AG04449 (cell line): ENCODE measurements around the gene TMEM9.

Source experiments
- CTCF ChIA-PET: fragments of 350-600 bp; formaldehyde crosslinking; extraction: SDS; loops from one replicate; lab custom pipeline; 2021; ENCODE audit warnings: antibody characterized with exemption; lab: Yijun Ruan, JAX
- POLR2A ChIA-PET: fragments of 400-600, 350-600 bp; formaldehyde crosslinking; extraction: SDS; loops from one replicate; lab custom pipeline; 2020; ENCODE audit warnings: antibody characterized with exemption, inconsistent platforms; lab: Yijun Ruan, JAX
- DNase-seq: peaks from one replicate; pipeline ENCODE4 v3.0.0-alpha.2; 2010; ENCODE audit warnings: low read depth, low spot score
- H3K4me3 ChIP-seq: 2 replicates; pipeline ENCODE4 v1.5.1; 2011; ENCODE audit warnings: low read depth, mild to moderate bottlenecking, control low read depth, low read length
- TF ChIP-seq, protein P1 (sequence below): IDR thresholded peaks from one replicate; pipeline ENCODE4 v1.5.1; 2011; ENCODE audit warnings: mild to moderate bottlenecking, moderate library complexity, low read length, control low read depth, inconsistent platforms; ENCODE audit not compliant: insufficient read depth; ENCODE audit errors: missing control alignments

TMEM9 gene

DNA sequence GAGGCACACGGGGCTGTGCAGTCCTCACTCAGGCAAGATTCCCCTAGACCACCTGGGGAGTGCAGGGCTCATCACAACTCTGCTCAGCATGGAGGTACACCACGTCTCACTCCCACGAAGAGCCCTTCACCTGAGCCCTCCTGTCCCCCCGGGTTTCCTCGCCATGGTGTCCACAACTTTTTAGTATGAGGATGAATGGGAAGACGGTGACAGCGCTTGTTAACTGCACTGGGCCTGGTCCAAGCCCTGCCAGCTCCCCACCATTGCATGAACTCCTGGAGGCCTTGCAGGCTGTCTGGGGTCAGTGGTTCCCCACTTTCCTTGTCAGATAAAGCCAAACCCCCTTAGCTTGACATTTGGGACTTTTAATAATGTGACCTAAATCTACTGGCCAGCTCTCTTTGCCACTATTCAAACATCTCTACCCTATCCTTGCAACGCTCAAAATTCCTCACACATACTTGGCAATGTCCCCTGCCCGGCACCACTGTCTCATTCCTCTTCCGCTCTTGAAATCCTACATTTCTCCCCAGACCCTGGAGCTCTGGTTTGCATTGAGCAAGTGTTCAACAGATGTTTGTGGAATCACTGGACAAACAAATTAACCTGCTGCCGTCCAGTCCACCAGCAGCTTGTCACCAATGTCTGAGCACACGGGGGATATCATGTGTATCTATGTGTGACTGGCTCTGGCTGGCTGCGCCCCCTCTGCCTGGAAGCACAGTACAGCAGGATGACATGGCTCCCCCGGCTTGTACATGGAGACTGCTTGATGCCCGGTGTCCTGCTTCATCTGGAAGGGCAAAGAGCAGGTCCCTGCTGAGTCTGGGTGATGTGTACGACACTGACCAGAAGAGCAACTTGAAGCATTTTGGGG lies 11.2 kb downstream of the TMEM9 start:
- ChIA-PET CTCF (no interaction called here), POLR2A (interaction anchor here (0.8 kb wide), 1 partner anchor 11 kb away, joined by 3 read pairs; the partner anchor contains the start of gene TMEM9)
- TF ChIP-seq, protein P1, sequence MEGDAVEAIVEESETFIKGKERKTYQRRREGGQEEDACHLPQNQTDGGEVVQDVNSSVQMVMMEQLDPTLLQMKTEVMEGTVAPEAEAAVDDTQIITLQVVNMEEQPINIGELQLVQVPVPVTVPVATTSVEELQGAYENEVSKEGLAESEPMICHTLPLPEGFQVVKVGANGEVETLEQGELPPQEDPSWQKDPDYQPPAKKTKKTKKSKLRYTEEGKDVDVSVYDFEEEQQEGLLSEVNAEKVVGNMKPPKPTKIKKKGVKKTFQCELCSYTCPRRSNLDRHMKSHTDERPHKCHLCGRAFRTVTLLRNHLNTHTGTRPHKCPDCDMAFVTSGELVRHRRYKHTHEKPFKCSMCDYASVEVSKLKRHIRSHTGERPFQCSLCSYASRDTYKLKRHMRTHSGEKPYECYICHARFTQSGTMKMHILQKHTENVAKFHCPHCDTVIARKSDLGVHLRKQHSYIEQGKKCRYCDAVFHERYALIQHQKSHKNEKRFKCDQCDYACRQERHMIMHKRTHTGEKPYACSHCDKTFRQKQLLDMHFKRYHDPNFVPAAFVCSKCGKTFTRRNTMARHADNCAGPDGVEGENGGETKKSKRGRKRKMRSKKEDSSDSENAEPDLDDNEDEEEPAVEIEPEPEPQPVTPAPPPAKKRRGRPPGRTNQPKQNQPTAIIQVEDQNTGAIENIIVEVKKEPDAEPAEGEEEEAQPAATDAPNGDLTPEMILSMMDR: no peak
- H3K4me3 ChIP-seq: no peak overlapping the region
- no peak for DNase-seq

DNA sequence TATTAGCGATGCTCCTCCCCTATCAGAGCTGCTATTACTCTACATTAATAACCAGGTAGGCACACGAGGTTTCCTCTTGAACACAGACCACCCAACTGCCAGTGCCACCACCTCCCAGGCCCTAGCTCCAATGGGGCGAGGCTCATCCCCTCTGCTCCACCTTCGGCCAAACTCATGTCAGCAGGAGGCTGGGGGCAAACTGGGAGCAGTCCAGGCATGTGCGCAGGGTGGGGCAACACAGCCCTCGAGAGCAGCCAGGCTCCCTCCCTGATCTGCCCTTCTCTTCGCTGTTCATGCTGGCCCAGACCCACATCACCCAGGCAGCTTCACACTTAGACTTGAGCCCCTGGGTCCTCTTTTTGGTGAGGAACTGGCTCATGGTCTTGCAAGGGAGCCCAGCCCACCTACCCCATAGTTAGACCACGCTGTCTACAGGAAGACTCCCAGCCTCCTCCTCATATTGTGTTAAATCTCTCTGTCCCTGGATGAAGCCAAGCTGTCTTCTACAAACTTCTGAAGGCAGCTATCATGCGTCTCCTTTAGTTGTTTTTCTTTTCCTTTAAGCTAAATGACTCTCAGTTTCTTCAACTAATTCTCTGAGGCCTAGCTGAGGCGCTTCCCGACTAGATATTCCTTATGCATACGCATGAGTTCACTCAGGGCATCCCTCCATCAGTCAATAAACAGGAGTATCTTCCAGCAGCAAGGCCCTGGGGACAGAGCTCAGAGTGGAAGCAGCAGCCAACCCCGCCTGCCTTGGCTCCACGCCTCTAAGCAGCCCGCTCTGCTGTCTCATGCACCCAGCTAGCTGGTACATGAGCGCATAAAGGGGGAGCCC lies 12.0 kb downstream of the TMEM9 start:
- CTCF ChIA-PET: interaction anchor here (0.8 to 5.9 kb wide), 3 partner anchors 10 to 112 kb away, joined by 3 to 65 read pairs (median 5); partner anchors contain the start of gene TMEM9
- POLR2A ChIA-PET: interaction anchor here (0.8 kb wide), 1 partner anchor 12 kb away, joined by 3 read pairs; the partner anchor contains the start of gene TMEM9
- TF ChIP-seq, protein P1: no peak
- DNase-seq: no peak
- H3K4me3 ChIP-seq: no peak overlapping the region

DNA sequence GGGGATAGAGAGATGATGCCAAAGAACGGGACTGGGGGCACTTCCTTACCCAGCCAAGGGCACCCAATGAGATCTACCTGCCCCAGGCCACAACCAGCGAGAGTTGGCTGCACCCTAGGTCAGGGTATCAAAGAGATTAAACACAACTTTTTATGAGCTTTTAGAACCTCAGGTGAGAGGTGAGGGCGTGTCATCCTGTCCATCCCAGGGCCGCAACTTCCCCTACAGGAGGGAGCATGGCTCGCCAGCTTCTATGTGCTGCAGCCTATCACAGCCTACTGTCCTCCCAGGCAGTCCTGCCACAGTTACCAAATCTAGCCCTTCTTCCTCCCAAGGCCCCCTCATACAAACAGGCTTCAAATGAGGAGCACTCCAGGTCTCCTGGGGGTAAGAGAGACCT lies 12.9 kb downstream of the TMEM9 start:
- no peak for DNase-seq
- no peak overlapping the region for H3K4me3 ChIP-seq
- ChIA-PET POLR2A (no interaction called here), CTCF (interaction anchor here (0.8 to 5.9 kb wide), 5 partner anchors 11 to 205 kb away, joined by 3 to 65 read pairs (median 5); partner anchors contain the start of gene TMEM9)
- TF ChIP-seq, protein P1: no peak

DNA sequence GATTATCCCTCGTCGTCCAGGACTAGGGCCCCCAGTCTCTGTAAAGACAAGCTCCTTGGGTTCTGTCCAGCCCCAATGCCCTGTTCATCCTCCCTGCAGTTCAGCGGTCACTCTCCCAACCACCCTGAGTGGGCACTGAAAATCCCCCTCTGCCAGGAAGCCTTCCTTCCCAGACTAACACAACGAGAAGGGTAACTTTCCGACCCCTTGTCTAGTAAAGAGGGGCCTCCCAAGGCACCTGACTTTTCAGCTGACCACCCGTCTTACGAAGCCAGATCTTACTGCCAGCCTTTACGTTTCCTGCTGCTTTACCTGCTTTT lies 13.4 kb downstream of the TMEM9 start:
- TF ChIP-seq, protein P1: no peak
- CTCF ChIA-PET: interaction anchor here (1.7 to 5.9 kb wide), 4 partner anchors 11 to 206 kb away, joined by 4 to 65 read pairs (median 6); partner anchors contain the start of gene TMEM9
- POLR2A ChIA-PET: no interaction called here
- no peak overlapping the region for H3K4me3 ChIP-seq
- DNase-seq: no peak

DNA sequence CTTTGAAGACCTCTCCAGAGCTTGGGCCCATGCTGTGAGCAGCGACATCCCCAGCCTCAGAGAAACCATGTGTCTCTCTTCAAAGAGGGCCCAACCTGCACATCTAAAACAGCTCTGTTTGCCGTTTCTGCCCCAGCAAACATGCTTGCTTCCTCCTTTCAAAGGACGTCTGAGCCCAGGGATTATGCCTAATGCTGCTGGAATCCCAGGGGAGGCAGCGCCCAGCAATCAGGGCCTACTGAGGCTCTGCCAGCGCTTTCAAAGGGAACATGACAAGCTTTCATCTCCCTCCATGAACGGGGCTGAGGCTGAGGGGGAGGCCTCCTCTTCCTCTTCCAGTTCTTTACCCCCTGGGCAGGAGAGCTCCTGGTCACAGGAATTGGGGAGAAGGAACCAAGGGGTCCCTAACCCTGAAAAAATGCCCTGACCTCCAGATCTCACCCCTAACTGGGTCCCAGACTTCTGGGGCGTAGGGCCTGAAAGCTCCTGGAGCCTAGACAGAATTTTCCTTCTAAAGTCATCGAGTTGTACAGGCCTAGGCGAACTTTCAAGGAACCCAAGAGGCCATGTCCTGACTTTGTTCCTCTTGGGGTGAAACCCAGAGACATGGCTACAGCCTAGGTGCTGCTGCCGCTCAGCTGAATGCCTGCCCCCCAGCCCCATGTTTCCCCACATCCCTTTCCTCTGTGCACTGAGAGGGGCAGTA lies 13.9 kb downstream of the TMEM9 start:
- CTCF ChIA-PET: interaction anchor here (0.7 to 5.9 kb wide), 5 partner anchors 12 to 269 kb away, joined by 3 to 65 read pairs (median 5); partner anchors contain the start of gene TMEM9
- POLR2A ChIA-PET: interaction anchor here (0.7 kb wide), 1 partner anchor 240 kb away, joined by 4 read pairs; no protein-coding TSS in a partner anchor
- TF ChIP-seq, protein P1: no peak
- no peak overlapping the region for H3K4me3 ChIP-seq
- no peak for DNase-seq
